Glutamatergic neuron (in vitro differentiated cells): Measurements from ENCODE around the gene CEP295NL. TPM values are rescaled to one million over a fixed set of nuclear protein-coding genes. Genes with fewer than 3 reads are reported as not detected.

Source experiments
- DNase-seq: peaks from one replicate; pipeline ENCODE4 v3.0.0; 2022
- H3K27ac Mint-ChIP-seq: one replicate; pipeline ENCODE4 v1.8.0; 2020; ENCODE audit warnings: mild to moderate bottlenecking, mixed read lengths, inconsistent platforms; ENCODE audit not compliant: unreplicated experiment
- H3K27me3 Mint-ChIP-seq: one replicate; pipeline ENCODE4 v1.8.0; 2020; ENCODE audit warnings: mild to moderate bottlenecking, moderate library complexity, mixed read lengths, inconsistent platforms; ENCODE audit not compliant: unreplicated experiment
- H3K36me3 Mint-ChIP-seq: one replicate; pipeline ENCODE4 v1.8.0; 2020; ENCODE audit warnings: mild to moderate bottlenecking, mixed read lengths, inconsistent platforms; ENCODE audit not compliant: unreplicated experiment
- H3K4me1 Mint-ChIP-seq: one replicate; pipeline ENCODE4 v1.8.0; 2020; ENCODE audit warnings: mild to moderate bottlenecking, low read depth, mixed read lengths, inconsistent platforms; ENCODE audit not compliant: unreplicated experiment
- H3K4me3 Mint-ChIP-seq: one replicate; pipeline ENCODE4 v1.8.0; 2020; ENCODE audit warnings: mild to moderate bottlenecking, mixed read lengths, inconsistent platforms; ENCODE audit not compliant: unreplicated experiment
- H3K9me3 Mint-ChIP-seq: one replicate; pipeline ENCODE4 v1.8.0; 2020; ENCODE audit warnings: mild to moderate bottlenecking, moderate library complexity, mixed read lengths, inconsistent platforms; ENCODE audit not compliant: unreplicated experiment
- total RNA-seq: library from RNA; stranded (reverse); fragmentation: NEBNext Ultra II Directional; extraction: Animal tissue kit (Norgen Biotek cat#: 25700); gene quantifications from one replicate; pipeline ENCODE4 v1.2.1, GENCODE V29; 2021; ENCODE audit not compliant: unreplicated experiment
- TF ChIP-seq, protein P1 (sequence below): fragments of 200-600 bp; sonication (generic); IDR thresholded peaks from one replicate; pipeline ENCODE4 v1.5.0; 2021; ENCODE audit not compliant: partially characterized antibody, unreplicated experiment

Gene CEP295NL
- total RNA-seq, 1 donor from 2014 or later, result 6.4 TPM

DNA sequence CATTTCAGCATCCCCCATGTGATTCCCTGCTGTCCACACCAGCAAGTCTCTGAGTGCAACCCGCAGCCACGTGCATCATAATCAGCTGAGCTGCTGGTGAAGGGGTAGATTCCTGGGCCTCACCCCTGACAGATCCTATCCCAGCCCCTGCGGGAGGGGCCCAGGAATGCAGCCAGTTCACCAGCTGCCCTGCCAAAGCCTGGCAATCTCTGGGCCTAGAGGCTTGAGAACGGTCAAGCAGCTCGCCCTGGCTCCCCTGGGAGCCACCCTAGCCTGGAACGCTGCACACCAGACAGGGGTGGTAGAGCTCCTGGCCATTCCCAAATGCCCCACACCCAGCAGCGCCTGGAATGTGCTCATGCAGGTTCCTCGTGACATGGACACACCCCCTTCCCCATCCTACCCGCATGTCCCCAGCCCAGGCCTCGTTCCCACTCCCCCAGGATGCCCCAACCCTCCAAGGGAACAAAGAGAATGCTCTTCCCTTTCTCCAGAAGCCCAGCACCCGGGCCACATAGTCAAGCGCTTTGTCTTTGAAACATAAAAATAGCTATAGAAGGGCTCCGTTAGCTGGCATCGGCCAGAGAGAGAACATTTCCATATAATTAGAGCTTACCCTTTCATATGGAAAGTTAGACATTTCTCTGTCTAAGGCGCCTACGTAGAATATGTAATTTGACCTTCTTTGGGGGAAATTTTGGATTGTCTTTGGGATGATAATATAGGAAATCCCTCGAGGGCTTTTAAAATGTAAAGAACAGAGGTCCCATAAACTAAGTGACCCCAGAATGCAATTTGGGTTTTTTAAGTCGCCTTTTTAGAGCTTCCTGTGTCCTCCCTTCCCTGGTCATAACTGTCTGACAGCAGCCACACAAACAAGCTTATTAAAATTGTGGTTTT lies 3.4 kb downstream of the CEP295NL start:
- peaks cover 15% of the 10 kb centered on the region for H3K27me3 Mint-ChIP-seq
- H3K9me3 Mint-ChIP-seq, result peaks cover 7% of the 10 kb centered on the region
- no peaks in the 10 kb centered on the region for H3K36me3 Mint-ChIP-seq
- peaks cover 33% of the 10 kb centered on the region for H3K4me1 Mint-ChIP-seq
- TF ChIP-seq, protein P1, sequence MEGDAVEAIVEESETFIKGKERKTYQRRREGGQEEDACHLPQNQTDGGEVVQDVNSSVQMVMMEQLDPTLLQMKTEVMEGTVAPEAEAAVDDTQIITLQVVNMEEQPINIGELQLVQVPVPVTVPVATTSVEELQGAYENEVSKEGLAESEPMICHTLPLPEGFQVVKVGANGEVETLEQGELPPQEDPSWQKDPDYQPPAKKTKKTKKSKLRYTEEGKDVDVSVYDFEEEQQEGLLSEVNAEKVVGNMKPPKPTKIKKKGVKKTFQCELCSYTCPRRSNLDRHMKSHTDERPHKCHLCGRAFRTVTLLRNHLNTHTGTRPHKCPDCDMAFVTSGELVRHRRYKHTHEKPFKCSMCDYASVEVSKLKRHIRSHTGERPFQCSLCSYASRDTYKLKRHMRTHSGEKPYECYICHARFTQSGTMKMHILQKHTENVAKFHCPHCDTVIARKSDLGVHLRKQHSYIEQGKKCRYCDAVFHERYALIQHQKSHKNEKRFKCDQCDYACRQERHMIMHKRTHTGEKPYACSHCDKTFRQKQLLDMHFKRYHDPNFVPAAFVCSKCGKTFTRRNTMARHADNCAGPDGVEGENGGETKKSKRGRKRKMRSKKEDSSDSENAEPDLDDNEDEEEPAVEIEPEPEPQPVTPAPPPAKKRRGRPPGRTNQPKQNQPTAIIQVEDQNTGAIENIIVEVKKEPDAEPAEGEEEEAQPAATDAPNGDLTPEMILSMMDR, result no peak
- H3K4me3 Mint-ChIP-seq, result peak overlapping the region; percentile 44
- H3K27ac Mint-ChIP-seq, result peak overlapping the region; percentile 68
- no peak for DNase-seq

DNA sequence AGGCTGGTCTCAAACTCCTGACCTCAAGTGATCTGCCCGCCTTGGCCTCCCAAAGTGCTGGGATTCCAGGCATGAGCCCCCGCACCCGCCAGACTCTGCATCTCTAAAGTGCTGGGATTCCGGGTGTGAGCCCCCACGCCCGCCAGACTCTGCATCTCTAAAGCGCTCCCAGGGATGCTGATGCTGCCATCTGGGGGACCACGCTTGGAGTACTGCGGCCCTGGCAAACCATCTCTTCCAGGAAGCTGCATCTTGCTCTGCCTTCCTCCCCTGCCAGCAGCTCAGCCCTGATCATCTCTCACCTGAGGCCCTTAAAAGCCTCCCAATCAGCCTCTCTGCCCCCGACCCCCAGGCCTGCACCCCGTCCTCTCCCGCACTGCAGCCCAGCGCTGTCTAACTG lies 4.1 kb downstream of the CEP295NL start:
- peak overlapping the region; percentile 26 for H3K27ac Mint-ChIP-seq
- no peaks in the 10 kb centered on the region for H3K36me3 Mint-ChIP-seq
- H3K4me3 Mint-ChIP-seq, result peak overlapping the region; percentile 44
- H3K4me1 Mint-ChIP-seq, result peaks cover 30% of the 10 kb centered on the region
- peaks cover 7% of the 10 kb centered on the region for H3K9me3 Mint-ChIP-seq
- no peak for DNase-seq
- H3K27me3 Mint-ChIP-seq, result peaks cover 15% of the 10 kb centered on the region
- TF ChIP-seq, protein P1, result no peak

GRCh38 chr17:78898075-78898836 lies 4.7 kb downstream of the CEP295NL start:
- H3K27me3 Mint-ChIP-seq, result peaks cover 9% of the 10 kb centered on the region
- DNase-seq, result no peak
- no peaks in the 10 kb centered on the region for H3K36me3 Mint-ChIP-seq
- TF ChIP-seq, protein P1, result no peak
- H3K4me3 Mint-ChIP-seq, result no peak overlapping the region
- no peak overlapping the region for H3K27ac Mint-ChIP-seq
- peaks cover 7% of the 10 kb centered on the region for H3K9me3 Mint-ChIP-seq
- H3K4me1 Mint-ChIP-seq, result peaks cover 26% of the 10 kb centered on the region

- TF ChIP-seq, protein P1, result no peak
- no peak overlapping the region for H3K27ac Mint-ChIP-seq
- peaks cover 23% of the 10 kb centered on the region for H3K4me1 Mint-ChIP-seq
- DNase-seq, result no peak
- H3K27me3 Mint-ChIP-seq, result peaks cover 8% of the 10 kb centered on the region
- H3K4me3 Mint-ChIP-seq, result no peak overlapping the region
- H3K36me3 Mint-ChIP-seq, result no peaks in the 10 kb centered on the region
- H3K9me3 Mint-ChIP-seq, result peaks cover under 1% of the 10 kb centered on the region
Measured at GRCh38 chr17:78897664-78898047, 5.3 kb downstream of the CEP295NL start.
